A673 (cell line): ENCODE data around the gene CCDC201. TPM values are rescaled to one million over a fixed set of nuclear protein-coding genes. Genes with fewer than 3 reads are reported as not detected.

Experiments used
- BruUV-seq: library from RNA; stranded (reverse); fragments of 400-500 nt; replicated peaks from 2 replicates; lab custom pipeline; 2021; lab: Mats Ljungman, UMichigan
- CTCF ChIA-PET: fragments of 300-600 bp; sonication (Branson Sonifier 250); formaldehyde crosslinking; loops from one replicate; lab custom pipeline; 2022; ENCODE audit warnings: antibody characterized with exemption; lab: Charles Lee
- POLR2A ChIA-PET: fragments of 300-600 bp; sonication (Branson Sonifier 250); formaldehyde crosslinking; loops from one replicate; lab custom pipeline; 2022; ENCODE audit warnings: antibody characterized with exemption; ENCODE audit not compliant: low non-redundant PET; lab: Charles Lee
- DNase-seq: peaks from one replicate; pipeline ENCODE4 v3.0.0-alpha.2; 2015; ENCODE audit warnings: low spot score
- H3K27ac ChIP-seq: fragments of 200-600 bp; sonication (generic); 2 replicates; pipeline ENCODE4 v1.5.1; 2016; ENCODE audit warnings: mixed run types, low read depth, mild to moderate bottlenecking, mixed read lengths, antibody characterized with exemption, low read length; ENCODE audit not compliant: poor library complexity, severe bottlenecking
- H3K27me3 ChIP-seq: fragments of 200-600 bp; sonication (generic); replicated peaks from 2 replicates; pipeline ENCODE4 v1.6.1; 2017; ENCODE audit warnings: mixed run types, low read depth, mild to moderate bottlenecking, mixed read lengths, antibody characterized with exemption, low read length; ENCODE audit not compliant: insufficient read depth, poor library complexity
- H3K36me3 ChIP-seq: fragments of 200-600 bp; sonication (generic); 2 replicates; pipeline ENCODE4 v1.6.1; 2016; ENCODE audit warnings: mixed run types, mild to moderate bottlenecking, mixed read lengths, antibody characterized with exemption, low read length; ENCODE audit not compliant: insufficient read depth, poor library complexity, severe bottlenecking
- H3K4me1 ChIP-seq: fragments of 200-600 bp; sonication (generic); 2 replicates; pipeline ENCODE4 v1.6.1; 2017; ENCODE audit warnings: mixed run types, mild to moderate bottlenecking, mixed read lengths, antibody characterized with exemption, low read length; ENCODE audit not compliant: insufficient read depth, poor library complexity, severe bottlenecking
- H3K4me3 ChIP-seq: fragments of 200-600 bp; sonication (generic); 2 replicates; pipeline ENCODE4 v1.5.1; 2016; ENCODE audit warnings: low read depth, mixed run types, mild to moderate bottlenecking, mixed read lengths, low read length; ENCODE audit not compliant: poor library complexity, severe bottlenecking
- H3K9me3 ChIP-seq: fragments of 200-600 bp; sonication (generic); 2 replicates; pipeline ENCODE4 v1.6.1; 2016; ENCODE audit warnings: mixed run types, low read depth, mild to moderate bottlenecking, mixed read lengths, antibody characterized with exemption, low read length; ENCODE audit not compliant: poor library complexity, severe bottlenecking
- EZH2 ChIP-seq: fragments of 200-600 bp; sonication (generic); IDR thresholded peaks from 2 replicates; pipeline ENCODE4 v1.6.1; 2017; ENCODE audit warnings: borderline replicate concordance, low read depth, mild to moderate bottlenecking, mixed read lengths, antibody characterized with exemption, low read length; ENCODE audit not compliant: poor library complexity, severe bottlenecking
- intact Hi-C: fragments of 100-400 bp; cut with micrococcal nuclease; formaldehyde crosslinking; loops from one replicate; pipeline ENCODE4 v1.10.0; 2022; ENCODE audit not compliant: unreplicated experiment
- total RNA-seq: library from RNA; stranded (reverse); gene quantifications from 2 replicates; pipeline ENCODE4 v1.2.3, GENCODE V29; 2021
- TF ChIP-seq, protein P1 (sequence below): fragments of 300-800, 200-600 bp; sonication (generic); conservative IDR thresholded peaks from 2 replicates; pipeline ENCODE4 v1.5.1; 2017; ENCODE audit warnings: low read depth, mild to moderate bottlenecking, antibody characterized with exemption, low read length, moderate library complexity, mixed read lengths

Gene CCDC201
- total RNA-seq, 1 experiment from 2014 or later: not detected

DNA sequence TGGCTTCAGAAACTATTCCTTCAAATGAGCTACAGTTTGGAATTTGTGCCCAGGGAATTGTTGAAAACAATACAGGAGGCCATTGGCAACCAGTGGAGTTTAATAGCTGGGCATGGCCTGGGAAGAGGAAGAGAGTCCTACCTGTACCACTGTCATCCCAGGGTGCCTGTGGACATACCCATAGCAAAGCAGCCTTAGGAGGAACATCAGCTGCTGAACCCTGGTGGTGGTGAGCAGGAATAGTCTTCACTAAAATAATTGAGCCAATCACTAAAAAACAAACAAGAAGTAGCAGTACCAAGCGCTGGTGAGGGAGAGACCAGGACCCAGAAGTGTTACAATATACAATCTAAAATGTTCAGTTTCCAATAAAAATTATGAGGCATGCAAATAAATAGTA, 29.9 kb upstream of the CCDC201 start:
- no TSS peak for BruUV-seq
- no peaks in the 10 kb centered on the region for H3K9me3 ChIP-seq
- ChIA-PET POLR2A (no interaction called here), CTCF (no interaction called here)
- no peak overlapping the region for H3K27ac ChIP-seq
- no peak overlapping the region for H3K4me3 ChIP-seq
- intact Hi-C loops: no loop called here
- no peaks in the 10 kb centered on the region for H3K36me3 ChIP-seq
- peaks cover 14% of the 10 kb centered on the region for H3K27me3 ChIP-seq
- no peaks in the 10 kb centered on the region for H3K4me1 ChIP-seq
- no peak for DNase-seq
- no peak for TF ChIP-seq EZH2
- TF ChIP-seq, protein P1, sequence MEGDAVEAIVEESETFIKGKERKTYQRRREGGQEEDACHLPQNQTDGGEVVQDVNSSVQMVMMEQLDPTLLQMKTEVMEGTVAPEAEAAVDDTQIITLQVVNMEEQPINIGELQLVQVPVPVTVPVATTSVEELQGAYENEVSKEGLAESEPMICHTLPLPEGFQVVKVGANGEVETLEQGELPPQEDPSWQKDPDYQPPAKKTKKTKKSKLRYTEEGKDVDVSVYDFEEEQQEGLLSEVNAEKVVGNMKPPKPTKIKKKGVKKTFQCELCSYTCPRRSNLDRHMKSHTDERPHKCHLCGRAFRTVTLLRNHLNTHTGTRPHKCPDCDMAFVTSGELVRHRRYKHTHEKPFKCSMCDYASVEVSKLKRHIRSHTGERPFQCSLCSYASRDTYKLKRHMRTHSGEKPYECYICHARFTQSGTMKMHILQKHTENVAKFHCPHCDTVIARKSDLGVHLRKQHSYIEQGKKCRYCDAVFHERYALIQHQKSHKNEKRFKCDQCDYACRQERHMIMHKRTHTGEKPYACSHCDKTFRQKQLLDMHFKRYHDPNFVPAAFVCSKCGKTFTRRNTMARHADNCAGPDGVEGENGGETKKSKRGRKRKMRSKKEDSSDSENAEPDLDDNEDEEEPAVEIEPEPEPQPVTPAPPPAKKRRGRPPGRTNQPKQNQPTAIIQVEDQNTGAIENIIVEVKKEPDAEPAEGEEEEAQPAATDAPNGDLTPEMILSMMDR: no peak; the same call in 1 of the 2 replicates

DNA sequence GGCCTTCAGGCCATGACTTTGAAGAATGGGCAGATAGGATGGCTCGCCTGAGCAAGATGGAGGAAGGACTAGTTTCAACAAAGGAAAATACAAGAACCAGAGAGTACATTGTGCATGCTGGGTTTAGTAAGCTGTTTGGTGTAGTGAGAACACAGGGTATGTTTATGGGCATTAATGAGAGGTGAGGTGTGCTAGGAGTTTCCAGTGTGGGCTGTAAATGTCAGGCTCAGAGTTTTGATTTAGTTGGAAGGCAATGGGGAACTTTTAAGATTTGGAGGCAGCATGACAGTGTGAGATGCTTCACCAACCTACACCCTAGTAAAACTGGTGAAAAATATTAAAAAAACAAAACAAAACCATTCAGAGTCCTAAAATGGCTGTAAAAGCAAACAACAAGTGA, 28.7 kb upstream of the CCDC201 start:
- ChIA-PET POLR2A (no interaction called here), CTCF (no interaction called here)
- no TSS peak for BruUV-seq
- DNase-seq: no peak
- Histone ChIP-seq H3K4me1 (no peaks in the 10 kb centered on the region), H3K9me3 (no peaks in the 10 kb centered on the region), H3K27me3 (peaks cover 14% of the 10 kb centered on the region), H3K27ac (no peak overlapping the region), H3K4me3 (no peak overlapping the region), H3K36me3 (no peaks in the 10 kb centered on the region)
- TF ChIP-seq, protein P1: no peak
- no peak for TF ChIP-seq EZH2
- intact Hi-C loops: no loop called here

DNA sequence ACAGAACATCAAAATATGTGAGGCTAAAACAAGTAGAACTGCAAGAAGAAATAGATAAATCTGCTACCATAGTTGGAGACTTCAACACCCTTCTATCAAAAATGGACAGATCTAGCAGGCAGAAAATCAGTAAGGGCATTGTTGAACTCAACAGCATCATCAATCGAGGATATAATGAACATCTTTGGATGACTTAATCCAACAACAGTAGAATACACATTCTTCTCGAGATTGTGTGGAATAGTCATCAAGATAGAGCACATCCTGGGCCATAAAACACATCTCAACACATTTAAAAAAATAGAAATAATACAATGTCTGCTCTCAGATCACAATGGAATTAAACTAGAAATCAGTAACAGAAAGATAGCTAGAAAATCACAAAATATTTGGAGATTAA, 25.3 kb upstream of the CCDC201 start:
- peaks cover 14% of the 10 kb centered on the region for H3K27me3 ChIP-seq
- BruUV-seq: no TSS peak
- H3K36me3 ChIP-seq: no peaks in the 10 kb centered on the region
- ChIA-PET POLR2A (no interaction called here), CTCF (no interaction called here)
- TF ChIP-seq EZH2: no peak
- TF ChIP-seq, protein P1: no peak
- H3K4me1 ChIP-seq: no peaks in the 10 kb centered on the region
- no peak overlapping the region for H3K4me3 ChIP-seq
- no peak overlapping the region for H3K27ac ChIP-seq
- intact Hi-C loops: no loop called here
- no peak for DNase-seq
- no peaks in the 10 kb centered on the region for H3K9me3 ChIP-seq
